GM23338 (cell line): ENCODE results near the gene CTDSPL.

Experiments used
- CREB1 ChIP-seq: fragments of 250-450 bp; sonication (Bioruptor Pico); IDR thresholded peaks from 2 replicates; pipeline ENCODE4 v1.5.0; 2020; ENCODE audit warnings: low read depth, mild to moderate bottlenecking, moderate library complexity
- CTCF ChIP-seq, 2 experiments: fragments of 200-600 bp in 1 of 2; sonication (generic) in 1 of 2; conservative IDR thresholded peaks; 2 replicates each; pipeline versions ENCODE4 v1.5.1 to v1.6.1; 2016 to 2017; ENCODE audit warnings: antibody characterized with exemption in 2 of 2, low read depth in 2 of 2, mild to moderate bottlenecking in 2 of 2, moderate library complexity in 1 of 2
- ETS1 ChIP-seq: IDR thresholded peaks from 2 replicates; pipeline ENCODE4 v1.6.1; 2016; ENCODE audit warnings: antibody characterized with exemption
- EZH2 ChIP-seq: fragments of 200-600 bp; sonication (generic); IDR thresholded peaks from one replicate; pipeline ENCODE4 v1.8.0; 2017; ENCODE audit warnings: antibody characterized with exemption, mild to moderate bottlenecking, low read depth; ENCODE audit not compliant: unreplicated experiment
- EZH2phosphoT487 ChIP-seq: fragments of 200-600 bp; sonication (generic); IDR thresholded peaks from one replicate; pipeline ENCODE4 v1.8.1; 2018; ENCODE audit warnings: antibody characterized with exemption; ENCODE audit not compliant: unreplicated experiment
- JUNB ChIP-seq: IDR thresholded peaks from one replicate; pipeline ENCODE4 v1.6.1; 2016; ENCODE audit warnings: antibody characterized with exemption; ENCODE audit not compliant: unreplicated experiment
- POLR2AphosphoS5 ChIP-seq: IDR thresholded peaks from 2 replicates; pipeline ENCODE4 v1.6.1; 2016; ENCODE audit warnings: antibody characterized with exemption, low read depth
- ZNF114 ChIP-seq: fragments of 250-450 bp; sonication (Bioruptor Pico); IDR thresholded peaks from 2 replicates; pipeline ENCODE4 v1.5.0; 2020; ENCODE audit warnings: mild to moderate bottlenecking, moderate library complexity

- peak; percentile 82 to 93 for TF ChIP-seq CTCF (conservative IDR thresholded peaks at IDR 0.05; ENCODE audit: low read depth in 2 of 2)
- TF ChIP-seq ZNF114 (CRISPR knock-in tag), result no peak
- TF ChIP-seq CREB1 (CRISPR knock-in tag), result peak; percentile 48
- TF ChIP-seq EZH2, result no peak
- TF ChIP-seq EZH2phosphoT487, result no peak
- TF ChIP-seq JUNB, result no peak
- TF ChIP-seq POLR2AphosphoS5, result no peak
- no peak for TF ChIP-seq ETS1
Observed at GRCh38 chr3:37996785-37997301, 135.2 kb downstream of the CTDSPL start.
